Chondrocyte (in vitro differentiated cells): ENCODE measurements around the gene GNE. TPM values are rescaled to one million over a fixed set of nuclear protein-coding genes. Genes with fewer than 3 reads are reported as not detected.
A peak's percentile ranks its signal among the peaks of the same experiment; 100 is the strongest.
"Not testable (repeated sequence)": the region's sequence is repeated elsewhere in the genome, so short reads cannot be mapped to it uniquely, and the experiment has no call there.

Experiments used
- DNase-seq: peaks from one replicate; pipeline ENCODE4 v3.0.0; 2021; ENCODE audit warnings: mixed read lengths, low spot score
- H3K27ac Mint-ChIP-seq: one replicate; pipeline ENCODE4 v1.8.0; 2021; ENCODE audit warnings: mild to moderate bottlenecking, moderate library complexity, mixed read lengths; ENCODE audit not compliant: unreplicated experiment
- H3K27me3 Mint-ChIP-seq: 2 replicates; pipeline ENCODE4 v1.8.0; 2021; ENCODE audit warnings: low read depth, mixed read lengths
- H3K36me3 Mint-ChIP-seq: 2 replicates; pipeline ENCODE4 v1.8.0; 2021; ENCODE audit warnings: low read depth, mixed read lengths
- H3K4me1 Mint-ChIP-seq: 2 replicates; pipeline ENCODE4 v1.8.0; 2021; ENCODE audit warnings: low read depth, mild to moderate bottlenecking, mixed read lengths
- H3K4me3 Mint-ChIP-seq: one replicate; pipeline ENCODE4 v1.8.0; 2021; ENCODE audit warnings: mild to moderate bottlenecking, moderate library complexity, mixed read lengths; ENCODE audit not compliant: unreplicated experiment
- H3K9me3 Mint-ChIP-seq: 2 replicates; pipeline ENCODE4 v1.8.0; 2021; ENCODE audit warnings: low read depth, mixed read lengths
- total RNA-seq: library from RNA; stranded (reverse); gene quantifications from 3 replicates; pipeline ENCODE4 v1.2.1, GENCODE V29; 2021
- TF ChIP-seq, protein P1 (sequence below): fragments of 200-600 bp; sonication (generic); IDR thresholded peaks from 2 replicates; pipeline ENCODE4 v1.5.0; 2021; ENCODE audit warnings: antibody characterized with exemption, mild to moderate bottlenecking, moderate library complexity

Gene GNE
- total RNA-seq, 1 donor from 2014 or later: 17.8 TPM

DNA sequence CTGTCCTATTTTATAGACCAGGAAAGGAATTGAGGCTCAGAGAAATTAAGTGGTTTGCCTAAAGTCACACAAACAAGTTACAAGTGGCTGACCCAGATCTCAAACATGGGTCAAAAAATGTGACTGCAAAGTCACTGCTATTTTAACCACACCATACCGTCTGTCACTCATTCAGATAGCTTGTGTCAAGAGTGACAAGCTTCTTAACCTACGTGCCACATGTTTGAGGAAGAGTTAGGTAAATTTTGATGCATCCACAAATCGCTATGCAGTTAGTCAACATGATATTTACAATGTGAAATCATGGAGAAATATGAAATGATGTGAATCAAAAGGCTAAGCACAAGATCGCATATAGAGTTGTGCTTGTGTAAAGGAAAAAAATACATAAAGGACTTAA lies 22.7 kb upstream of the GNE start:
- H3K4me1 Mint-ChIP-seq: peaks cover 13% of the 10 kb centered on the region
- TF ChIP-seq, protein P1, sequence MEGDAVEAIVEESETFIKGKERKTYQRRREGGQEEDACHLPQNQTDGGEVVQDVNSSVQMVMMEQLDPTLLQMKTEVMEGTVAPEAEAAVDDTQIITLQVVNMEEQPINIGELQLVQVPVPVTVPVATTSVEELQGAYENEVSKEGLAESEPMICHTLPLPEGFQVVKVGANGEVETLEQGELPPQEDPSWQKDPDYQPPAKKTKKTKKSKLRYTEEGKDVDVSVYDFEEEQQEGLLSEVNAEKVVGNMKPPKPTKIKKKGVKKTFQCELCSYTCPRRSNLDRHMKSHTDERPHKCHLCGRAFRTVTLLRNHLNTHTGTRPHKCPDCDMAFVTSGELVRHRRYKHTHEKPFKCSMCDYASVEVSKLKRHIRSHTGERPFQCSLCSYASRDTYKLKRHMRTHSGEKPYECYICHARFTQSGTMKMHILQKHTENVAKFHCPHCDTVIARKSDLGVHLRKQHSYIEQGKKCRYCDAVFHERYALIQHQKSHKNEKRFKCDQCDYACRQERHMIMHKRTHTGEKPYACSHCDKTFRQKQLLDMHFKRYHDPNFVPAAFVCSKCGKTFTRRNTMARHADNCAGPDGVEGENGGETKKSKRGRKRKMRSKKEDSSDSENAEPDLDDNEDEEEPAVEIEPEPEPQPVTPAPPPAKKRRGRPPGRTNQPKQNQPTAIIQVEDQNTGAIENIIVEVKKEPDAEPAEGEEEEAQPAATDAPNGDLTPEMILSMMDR: no peak
- H3K27ac Mint-ChIP-seq: no peak overlapping the region
- DNase-seq: no peak
- no peaks in the 10 kb centered on the region for H3K27me3 Mint-ChIP-seq
- H3K36me3 Mint-ChIP-seq: no peaks in the 10 kb centered on the region
- H3K4me3 Mint-ChIP-seq: no peak overlapping the region
- H3K9me3 Mint-ChIP-seq: no peaks in the 10 kb centered on the region

DNA sequence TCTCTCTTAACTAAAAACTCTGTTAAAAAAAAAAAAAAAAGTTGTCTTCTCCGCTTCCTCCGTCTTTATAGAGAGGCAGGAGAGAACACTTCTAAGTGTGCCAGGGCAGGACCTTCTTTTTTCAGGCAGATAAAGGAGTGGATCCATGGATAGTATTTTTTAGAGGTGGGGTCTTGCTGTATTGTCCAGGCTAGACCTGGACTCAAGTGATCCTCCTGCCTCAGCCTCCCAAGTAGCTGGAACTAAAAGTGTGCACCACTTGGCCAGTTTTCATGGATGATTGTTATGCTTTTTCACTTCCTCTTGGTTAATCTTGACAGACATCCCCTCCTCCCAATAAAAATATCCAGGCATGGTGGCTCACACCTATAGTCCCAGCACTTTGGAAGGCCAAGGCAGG lies 20.0 kb upstream of the GNE start:
- H3K27me3 Mint-ChIP-seq: no peaks in the 10 kb centered on the region
- no peak overlapping the region for H3K4me3 Mint-ChIP-seq
- no peak overlapping the region for H3K27ac Mint-ChIP-seq
- H3K4me1 Mint-ChIP-seq: peaks cover 13% of the 10 kb centered on the region
- no peaks in the 10 kb centered on the region for H3K9me3 Mint-ChIP-seq
- no peaks in the 10 kb centered on the region for H3K36me3 Mint-ChIP-seq
- TF ChIP-seq, protein P1: no peak
- no peak for DNase-seq

DNA sequence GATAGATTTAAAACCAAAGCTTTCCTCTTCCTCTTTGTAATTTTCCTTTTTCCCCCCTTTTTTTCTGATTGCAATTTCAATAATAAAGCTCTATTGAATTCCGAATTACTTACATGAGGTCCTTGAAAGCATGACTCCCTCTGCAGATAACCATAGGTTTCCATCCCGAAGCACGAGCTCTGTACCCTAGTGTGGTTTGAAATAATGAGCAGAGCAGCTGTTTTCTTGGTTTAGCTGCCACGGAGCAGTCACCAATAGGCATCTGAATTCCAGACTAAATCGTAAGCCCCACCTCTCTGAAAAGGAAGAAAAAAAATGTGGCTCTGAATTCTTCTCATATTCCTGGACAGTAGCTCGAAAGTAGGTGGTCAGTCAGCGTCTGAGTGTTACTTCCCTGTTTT lies 18.5 kb upstream of the GNE start:
- no peaks in the 10 kb centered on the region for H3K9me3 Mint-ChIP-seq
- H3K36me3 Mint-ChIP-seq: no peaks in the 10 kb centered on the region
- peak overlapping the region; percentile 94 for H3K27ac Mint-ChIP-seq
- peak overlapping the region; percentile 73 for H3K4me3 Mint-ChIP-seq
- TF ChIP-seq, protein P1: no peak
- no peaks in the 10 kb centered on the region for H3K27me3 Mint-ChIP-seq
- no peak for DNase-seq
- H3K4me1 Mint-ChIP-seq: peaks cover 13% of the 10 kb centered on the region

DNA sequence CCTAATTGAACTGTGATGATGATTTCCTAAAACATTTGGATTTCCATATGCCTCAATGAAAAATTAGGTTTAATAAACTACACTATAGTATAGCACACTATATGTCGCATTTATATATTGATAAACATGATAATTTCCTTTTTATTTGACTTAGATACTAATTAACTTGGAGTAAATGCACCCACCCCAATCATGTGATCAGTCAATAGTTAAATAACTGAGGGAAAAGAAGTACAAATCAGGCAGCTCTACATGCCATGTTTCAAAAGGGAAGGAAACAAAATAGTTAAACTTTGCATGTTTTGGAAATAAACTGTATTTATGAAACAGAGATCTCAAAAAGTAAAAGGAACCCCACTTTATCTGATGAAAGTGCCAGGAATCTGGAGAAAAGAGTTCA lies 18.0 kb upstream of the GNE start:
- peak overlapping the region; percentile 94 for H3K27ac Mint-ChIP-seq
- H3K4me3 Mint-ChIP-seq: peak overlapping the region; percentile 73
- H3K27me3 Mint-ChIP-seq: no peaks in the 10 kb centered on the region
- H3K9me3 Mint-ChIP-seq: no peaks in the 10 kb centered on the region
- peaks cover 13% of the 10 kb centered on the region for H3K4me1 Mint-ChIP-seq
- TF ChIP-seq, protein P1: no peak
- DNase-seq: no peak
- H3K36me3 Mint-ChIP-seq: no peaks in the 10 kb centered on the region

DNA sequence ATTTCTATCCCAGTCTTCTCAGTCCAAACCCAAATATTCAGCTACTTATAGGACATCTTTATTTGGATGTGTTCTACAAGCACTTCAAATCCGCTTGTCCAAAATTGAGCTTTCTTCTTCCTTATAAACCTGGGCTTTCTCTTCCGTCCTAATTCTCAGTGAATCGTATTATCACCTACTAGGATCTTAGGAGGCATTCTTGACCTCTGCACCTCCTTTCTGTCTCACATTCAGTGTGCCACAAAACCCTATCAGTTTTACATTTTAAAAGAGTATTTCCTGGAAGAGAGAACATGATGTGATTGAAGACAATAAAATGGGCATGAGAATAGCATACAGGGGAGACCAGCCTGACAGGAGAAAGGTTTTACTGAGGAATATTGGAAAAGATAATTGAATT lies 16.8 kb upstream of the GNE start:
- Mint-ChIP-seq H3K9me3 (no peaks in the 10 kb centered on the region), H3K4me1 (peaks cover 13% of the 10 kb centered on the region)

DNA sequence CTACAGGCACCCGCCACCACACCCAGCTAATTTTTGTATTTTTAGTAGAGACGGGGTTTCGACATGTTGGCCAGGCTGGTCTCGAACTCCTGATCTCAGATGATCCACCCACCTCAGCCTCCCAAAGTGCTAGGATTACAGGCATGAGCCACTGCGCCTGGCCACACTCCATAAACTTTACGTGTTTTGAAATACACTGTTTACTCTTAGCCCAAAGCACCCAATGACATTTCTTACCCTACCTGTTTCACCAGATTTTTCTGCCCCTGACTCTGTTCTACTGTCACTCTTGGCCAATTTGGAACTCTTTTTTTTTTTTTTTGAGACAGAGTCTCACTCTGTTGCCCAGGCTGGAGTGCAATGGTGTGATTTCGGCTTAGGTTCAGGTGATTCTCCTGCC lies 15.1 kb upstream of the GNE start:
- not testable (repeated sequence) for H3K27me3 Mint-ChIP-seq, H3K9me3 Mint-ChIP-seq, H3K4me3 Mint-ChIP-seq, DNase-seq, H3K27ac Mint-ChIP-seq, H3K36me3 Mint-ChIP-seq
- H3K4me1 Mint-ChIP-seq: peaks cover 13% of the 10 kb centered on the region

More for the DNA sequence above, 16.8 kb upstream of the GNE start:
- no peaks in the 10 kb centered on the region for H3K36me3 Mint-ChIP-seq
- no peak overlapping the region for H3K4me3 Mint-ChIP-seq
- DNase-seq: no peak
- TF ChIP-seq, protein P1: no peak
- no peaks in the 10 kb centered on the region for H3K27me3 Mint-ChIP-seq
- H3K27ac Mint-ChIP-seq: no peak overlapping the region
